K562 (cell line): ENCODE results near the gene SRM. TPM values are rescaled to one million over a fixed set of nuclear protein-coding genes. Genes with fewer than 3 reads are reported as not detected.
A peak's percentile ranks its signal among the peaks of the same experiment; 100 is the strongest.

Experiments used
- CAMTA2 ChIP-seq: fragments of 250-450 bp; sonication (Bioruptor Pico); conservative IDR thresholded peaks from 2 replicates; pipeline ENCODE4 v1.5.1; 2022
- CHD2 ChIP-seq: IDR thresholded peaks from 2 replicates; pipeline ENCODE4 v1.6.1; 2011; ENCODE audit warnings: low read depth, low read length
- CHD4 ChIP-seq: fragments of 200-600 bp; sonication (generic); IDR thresholded peaks from 3 replicates; pipeline ENCODE4 v1.6.1; 2012; ENCODE audit warnings: low read depth, mild to moderate bottlenecking, mixed read lengths, low read length, inconsistent platforms; ENCODE audit not compliant: insufficient read depth, insufficient replicate concordance, poor library complexity, severe bottlenecking
- CREB3 ChIP-seq: fragments of 450-650 bp; conservative IDR thresholded peaks from 2 replicates; pipeline ENCODE4 v1.6.1; 2016; ENCODE audit warnings: missing genetic modification characterization, low read depth, mild to moderate bottlenecking, missing compliant biosample characterization, moderate library complexity
- EP400 ChIP-seq: fragments of 450-650 bp; IDR thresholded peaks from 2 replicates; pipeline ENCODE4 v1.6.1; 2017; ENCODE audit warnings: antibody characterized with exemption, mild to moderate bottlenecking, moderate library complexity
- ERF ChIP-seq: fragments of 450-650 bp; formaldehyde crosslinking; IDR thresholded peaks from 2 replicates; pipeline ENCODE4 v1.4.0; 2020; ENCODE audit warnings: mild to moderate bottlenecking, mixed read lengths
- FOXP1 ChIP-seq: sonication (generic); formaldehyde crosslinking; IDR thresholded peaks from 2 replicates; pipeline ENCODE4 v1.8.0; 2022; ENCODE audit warnings: mild to moderate bottlenecking, missing genetic modification reagents
- HEY1 ChIP-seq: fragments of 250-450 bp; sonication (Bioruptor Pico); IDR thresholded peaks from 2 replicates; pipeline ENCODE4 v1.5.0; 2020; ENCODE audit warnings: mild to moderate bottlenecking, moderate library complexity, borderline replicate concordance
- RBFOX2 ChIP-seq: fragments of 200-400 bp; formaldehyde crosslinking; IDR thresholded peaks from 2 replicates; pipeline ENCODE4 v1.6.1; 2017; ENCODE audit warnings: low read depth, mild to moderate bottlenecking, low read length, moderate library complexity
- SLC30A9 ChIP-seq: fragments of 250-450 bp; sonication (Bioruptor Pico); IDR thresholded peaks from 2 replicates; pipeline ENCODE4 v1.8.0; 2022; ENCODE audit warnings: mild to moderate bottlenecking, moderate library complexity
- SMARCA4 ChIP-seq: fragments of 450-650 bp; IDR thresholded peaks from 2 replicates; pipeline ENCODE4 v1.6.1; 2016
- SNIP1 ChIP-seq: fragments of 450-650 bp; IDR thresholded peaks from 2 replicates; pipeline ENCODE4 v1.7.1; 2017; ENCODE audit warnings: low read depth, mild to moderate bottlenecking
- SRSF9 ChIP-seq: fragments of 200-400 bp; formaldehyde crosslinking; IDR thresholded peaks from 2 replicates; pipeline ENCODE4 v1.6.1; 2017; ENCODE audit warnings: low read depth, low read length, borderline replicate concordance
- TGIF2 ChIP-seq: sonication (generic); formaldehyde crosslinking; IDR thresholded peaks from 2 replicates; pipeline ENCODE4 v1.8.1; 2022; ENCODE audit warnings: mild to moderate bottlenecking, missing genetic modification reagents, moderate library complexity
- U2AF2 ChIP-seq: fragments of 200-400 bp; formaldehyde crosslinking; optimal IDR thresholded peaks from 2 replicates; pipeline ENCODE3; 2017; ENCODE audit warnings: low read depth, mild to moderate bottlenecking, low read length
- ZC3H4 ChIP-seq: sonication (generic); formaldehyde crosslinking; IDR thresholded peaks from 2 replicates; pipeline ENCODE4 v1.9.0; 2021; ENCODE audit warnings: missing genetic modification reagents, borderline replicate concordance
- ZC3H8 ChIP-seq: fragments of 450-650 bp; IDR thresholded peaks from 2 replicates; pipeline ENCODE4 v1.6.1; 2017
- ZFPM2 ChIP-seq: fragments of 250-450 bp; sonication (Bioruptor Pico); IDR thresholded peaks from 2 replicates; pipeline ENCODE4 v1.5.1; 2022; ENCODE audit warnings: mild to moderate bottlenecking
- ZNF311 ChIP-seq: fragments of 250-450 bp; sonication (Bioruptor Pico); IDR thresholded peaks from 2 replicates; pipeline ENCODE4 v1.4.0; 2020; ENCODE audit warnings: mild to moderate bottlenecking, moderate library complexity
- ZNF785 ChIP-seq: fragments of 250-450 bp; sonication (Bioruptor Pico); IDR thresholded peaks from 2 replicates; pipeline ENCODE4 v1.4.0; 2020; ENCODE audit warnings: mild to moderate bottlenecking
- ZNF830 ChIP-seq: fragments of 250-450 bp; sonication (Bioruptor Pico); IDR thresholded peaks from 2 replicates; pipeline ENCODE4 v1.5.0; 2021; ENCODE audit warnings: mild to moderate bottlenecking
- polyA plus RNA-seq, 8 experiments: library from polyadenylated mRNA; depleted of rRNA in 4 of 8; stranded (reverse) in 5 of 8; unstranded in 3 of 8; fragments of >200 nt; fragmentation: Nextera tagmentation in 2 of 8; fragmentation: Illumina TruSeq in 1 of 8; extraction: Ambion mirVana in 2 of 8; extraction: Trizol in 1 of 8; gene quantifications; 2 replicates each; pipeline versions ENCODE4 v1.2.1 to v1.2.3, GENCODE V29; 2011 to 2014; ENCODE audit warnings: inconsistent platforms in 1 of 8, missing spikeins in 1 of 8
- total RNA-seq, 7 experiments: library from RNA; depleted of rRNA in 6 of 7; stranded (reverse); fragments of >200 nt in 6 of 7; fragmentation: Illumina TruSeq in 2 of 7; extraction: Trizol in 2 of 7; gene quantifications; 2 replicates each; pipeline versions ENCODE4 v1.2.1 to v1.2.3, GENCODE V29; 2011 to 2021; ENCODE audit warnings: low replicate concordance in 1 of 7
- TF ChIP-seq, protein P1 (sequence below): sonication (generic); formaldehyde crosslinking; IDR thresholded peaks from 2 replicates; pipeline ENCODE4 v1.4.0; 2020; ENCODE audit warnings: mild to moderate bottlenecking, missing genetic modification reagents
- TF ChIP-seq, protein P2 (sequence below): fragments of 450-650 bp; IDR thresholded peaks from one replicate; pipeline ENCODE4 v1.6.1; 2018; ENCODE audit warnings: mild to moderate bottlenecking, moderate library complexity; ENCODE audit not compliant: partially characterized antibody
- TF ChIP-seq, protein P3 (sequence below): fragments of 250-450 bp; sonication (Bioruptor Pico); IDR thresholded peaks from 2 replicates; pipeline ENCODE4 v1.5.1; 2021; ENCODE audit warnings: mild to moderate bottlenecking

The SRM gene
- total and polyA plus RNA-seq, 9 of the 15 experiments (the other 6 are each of a cell fraction or from before 2014, with no cell fraction given): 23.9 to 373 (median 82.5) TPM

GRCh38 chr1:11059968-11060830, at the start of gene SRM (continued):
- TF ChIP-seq, protein P1, sequence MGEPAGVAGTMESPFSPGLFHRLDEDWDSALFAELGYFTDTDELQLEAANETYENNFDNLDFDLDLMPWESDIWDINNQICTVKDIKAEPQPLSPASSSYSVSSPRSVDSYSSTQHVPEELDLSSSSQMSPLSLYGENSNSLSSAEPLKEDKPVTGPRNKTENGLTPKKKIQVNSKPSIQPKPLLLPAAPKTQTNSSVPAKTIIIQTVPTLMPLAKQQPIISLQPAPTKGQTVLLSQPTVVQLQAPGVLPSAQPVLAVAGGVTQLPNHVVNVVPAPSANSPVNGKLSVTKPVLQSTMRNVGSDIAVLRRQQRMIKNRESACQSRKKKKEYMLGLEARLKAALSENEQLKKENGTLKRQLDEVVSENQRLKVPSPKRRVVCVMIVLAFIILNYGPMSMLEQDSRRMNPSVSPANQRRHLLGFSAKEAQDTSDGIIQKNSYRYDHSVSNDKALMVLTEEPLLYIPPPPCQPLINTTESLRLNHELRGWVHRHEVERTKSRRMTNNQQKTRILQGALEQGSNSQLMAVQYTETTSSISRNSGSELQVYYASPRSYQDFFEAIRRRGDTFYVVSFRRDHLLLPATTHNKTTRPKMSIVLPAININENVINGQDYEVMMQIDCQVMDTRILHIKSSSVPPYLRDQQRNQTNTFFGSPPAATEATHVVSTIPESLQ: 0 out of 2 replicates have a peak, but pooled peaks have one; percentile 71
- no peak for TF ChIP-seq ZNF311
- no peak for TF ChIP-seq HEY1
- TF ChIP-seq CHD2: peak; percentile 57; the same call in 1 of the 2 replicates
- no peak for TF ChIP-seq SMARCA4
- no peak for TF ChIP-seq U2AF2
- TF ChIP-seq EP400: peak; percentile 82
- no peak for TF ChIP-seq SRSF9
- 0 out of 2 replicates have a peak, but pooled peaks have one; percentile 7 for TF ChIP-seq CAMTA2 (CRISPR knock-in tag)
- no peak for TF ChIP-seq CREB3 (tag)
- no peak for TF ChIP-seq ZFPM2
- TF ChIP-seq SLC30A9 (CRISPR knock-in tag): no peak
- TF ChIP-seq ZNF785 (CRISPR knock-in tag): no peak
- TF ChIP-seq TGIF2 (CRISPR knock-in tag): no peak
- no peak for TF ChIP-seq ZNF830 (CRISPR knock-in tag)
- TF ChIP-seq FOXP1 (CRISPR knock-in tag): no peak; the same call in 1 of the 2 replicates
- TF ChIP-seq ERF (CRISPR knock-in tag): no peak
- no peak for TF ChIP-seq SNIP1
- TF ChIP-seq, protein P2, sequence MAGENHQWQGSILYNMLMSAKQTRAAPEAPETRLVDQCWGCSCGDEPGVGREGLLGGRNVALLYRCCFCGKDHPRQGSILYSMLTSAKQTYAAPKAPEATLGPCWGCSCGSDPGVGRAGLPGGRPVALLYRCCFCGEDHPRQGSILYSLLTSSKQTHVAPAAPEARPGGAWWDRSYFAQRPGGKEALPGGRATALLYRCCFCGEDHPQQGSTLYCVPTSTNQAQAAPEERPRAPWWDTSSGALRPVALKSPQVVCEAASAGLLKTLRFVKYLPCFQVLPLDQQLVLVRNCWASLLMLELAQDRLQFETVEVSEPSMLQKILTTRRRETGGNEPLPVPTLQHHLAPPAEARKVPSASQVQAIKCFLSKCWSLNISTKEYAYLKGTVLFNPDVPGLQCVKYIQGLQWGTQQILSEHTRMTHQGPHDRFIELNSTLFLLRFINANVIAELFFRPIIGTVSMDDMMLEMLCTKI: no peak
- no peak for TF ChIP-seq ZC3H4 (CRISPR knock-in tag)
- TF ChIP-seq, protein P3, sequence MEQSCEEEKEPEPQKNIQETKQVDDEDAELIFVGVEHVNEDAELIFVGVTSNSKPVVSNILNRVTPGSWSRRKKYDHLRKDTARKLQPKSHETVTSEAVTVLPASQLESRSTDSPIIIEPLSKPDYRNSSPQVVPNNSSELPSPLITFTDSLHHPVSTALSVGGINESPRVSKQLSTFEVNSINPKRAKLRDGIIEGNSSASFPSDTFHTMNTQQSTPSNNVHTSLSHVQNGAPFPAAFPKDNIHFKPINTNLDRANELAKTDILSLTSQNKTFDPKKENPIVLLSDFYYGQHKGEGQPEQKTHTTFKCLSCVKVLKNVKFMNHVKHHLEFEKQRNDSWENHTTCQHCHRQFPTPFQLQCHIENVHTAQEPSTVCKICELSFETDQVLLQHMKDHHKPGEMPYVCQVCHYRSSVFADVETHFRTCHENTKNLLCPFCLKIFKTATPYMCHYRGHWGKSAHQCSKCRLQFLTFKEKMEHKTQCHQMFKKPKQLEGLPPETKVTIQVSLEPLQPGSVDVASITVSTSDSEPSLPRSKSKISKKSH (CRISPR knock-in tag): no peak
- TF ChIP-seq ZC3H8: 0 out of 2 replicates have a peak, but pooled peaks have one; percentile 35
- TF ChIP-seq RBFOX2: peak; percentile 81
- TF ChIP-seq CHD4: no peak
